ENCODE results near the gene ARHGAP24.

The ARHGAP24 gene

DNA sequence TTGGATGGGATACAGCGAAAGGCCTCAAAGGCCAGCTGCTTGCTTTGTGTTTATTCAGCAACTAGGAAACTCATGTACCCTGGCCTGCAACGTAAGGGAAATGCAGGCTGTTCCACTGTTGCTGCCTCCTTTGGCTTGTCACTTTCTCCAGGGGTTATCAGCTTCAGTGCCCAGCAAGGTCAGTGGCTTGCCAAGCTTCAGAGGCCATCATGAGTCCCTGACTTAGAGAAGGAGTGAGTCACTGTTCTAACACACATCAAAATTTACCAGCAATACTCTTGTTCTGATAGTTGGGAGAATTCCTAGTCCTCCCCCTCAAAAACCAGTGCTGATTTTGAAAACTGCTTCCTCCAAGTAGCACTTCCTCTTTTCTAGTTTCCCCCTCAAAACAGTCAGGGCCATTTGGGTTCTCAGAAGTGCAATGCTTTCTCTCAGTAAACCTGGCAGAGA lies 250.8 kb downstream of the ARHGAP24 start:
- TF ChIP-seq ZFX (IDR thresholded peaks at IDR 0.05; ENCODE audit: borderline replicate concordance) = no peak
- TF ChIP-seq, protein P1, sequence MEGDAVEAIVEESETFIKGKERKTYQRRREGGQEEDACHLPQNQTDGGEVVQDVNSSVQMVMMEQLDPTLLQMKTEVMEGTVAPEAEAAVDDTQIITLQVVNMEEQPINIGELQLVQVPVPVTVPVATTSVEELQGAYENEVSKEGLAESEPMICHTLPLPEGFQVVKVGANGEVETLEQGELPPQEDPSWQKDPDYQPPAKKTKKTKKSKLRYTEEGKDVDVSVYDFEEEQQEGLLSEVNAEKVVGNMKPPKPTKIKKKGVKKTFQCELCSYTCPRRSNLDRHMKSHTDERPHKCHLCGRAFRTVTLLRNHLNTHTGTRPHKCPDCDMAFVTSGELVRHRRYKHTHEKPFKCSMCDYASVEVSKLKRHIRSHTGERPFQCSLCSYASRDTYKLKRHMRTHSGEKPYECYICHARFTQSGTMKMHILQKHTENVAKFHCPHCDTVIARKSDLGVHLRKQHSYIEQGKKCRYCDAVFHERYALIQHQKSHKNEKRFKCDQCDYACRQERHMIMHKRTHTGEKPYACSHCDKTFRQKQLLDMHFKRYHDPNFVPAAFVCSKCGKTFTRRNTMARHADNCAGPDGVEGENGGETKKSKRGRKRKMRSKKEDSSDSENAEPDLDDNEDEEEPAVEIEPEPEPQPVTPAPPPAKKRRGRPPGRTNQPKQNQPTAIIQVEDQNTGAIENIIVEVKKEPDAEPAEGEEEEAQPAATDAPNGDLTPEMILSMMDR (IDR thresholded peaks at IDR 0.05) = no peak
- no peak overlapping the region for H3K27ac ChIP-seq

DNA sequence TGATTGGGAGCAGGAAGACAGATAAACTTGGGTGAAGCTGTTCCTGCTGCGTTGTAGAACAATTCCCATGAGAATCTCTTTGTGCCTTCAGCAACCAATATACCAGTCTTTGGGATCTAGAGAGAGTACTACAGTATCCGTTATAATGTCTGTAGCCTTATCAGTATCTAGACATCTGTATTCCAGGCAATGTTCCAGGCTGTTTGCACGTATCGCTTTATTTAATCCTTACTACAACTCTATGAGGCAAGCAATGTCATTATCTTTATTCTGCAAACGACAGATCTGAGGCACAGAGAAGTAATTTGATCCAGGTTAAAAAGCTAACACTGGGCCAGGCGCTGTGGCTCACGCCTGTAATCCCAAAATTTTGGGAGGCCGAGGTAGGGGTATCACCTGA lies 251.6 kb downstream of the ARHGAP24 start:
- no peak overlapping the region for H3K27ac ChIP-seq
- TF ChIP-seq ZFX (IDR thresholded peaks at IDR 0.05; ENCODE audit: borderline replicate concordance) = no peak
- TF ChIP-seq, protein P1 (IDR thresholded peaks at IDR 0.05) = no peak

DNA sequence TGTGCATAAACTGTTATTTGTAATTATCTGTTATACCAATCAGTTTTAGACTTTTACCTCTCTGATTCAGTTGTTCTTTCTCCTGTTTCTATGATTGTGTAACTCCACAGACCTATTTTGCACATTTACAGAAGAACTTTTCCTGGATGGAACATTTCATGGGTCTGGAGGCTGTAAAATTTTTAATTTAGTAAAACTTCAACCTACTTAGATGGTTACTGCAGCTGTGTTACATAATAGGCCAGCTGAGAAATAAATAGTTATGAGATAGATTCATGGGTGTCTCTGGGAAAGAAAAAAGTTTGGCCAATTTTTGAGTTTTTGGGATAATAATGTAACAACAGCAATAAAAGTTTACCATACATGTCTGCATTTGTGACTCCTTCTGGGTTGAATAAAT lies 253.5 kb downstream of the ARHGAP24 start:
- H3K27ac ChIP-seq = no peak overlapping the region
- TF ChIP-seq, protein P1 (IDR thresholded peaks at IDR 0.05) = no peak
- no peak for TF ChIP-seq ZFX (IDR thresholded peaks at IDR 0.05; ENCODE audit: borderline replicate concordance)

DNA sequence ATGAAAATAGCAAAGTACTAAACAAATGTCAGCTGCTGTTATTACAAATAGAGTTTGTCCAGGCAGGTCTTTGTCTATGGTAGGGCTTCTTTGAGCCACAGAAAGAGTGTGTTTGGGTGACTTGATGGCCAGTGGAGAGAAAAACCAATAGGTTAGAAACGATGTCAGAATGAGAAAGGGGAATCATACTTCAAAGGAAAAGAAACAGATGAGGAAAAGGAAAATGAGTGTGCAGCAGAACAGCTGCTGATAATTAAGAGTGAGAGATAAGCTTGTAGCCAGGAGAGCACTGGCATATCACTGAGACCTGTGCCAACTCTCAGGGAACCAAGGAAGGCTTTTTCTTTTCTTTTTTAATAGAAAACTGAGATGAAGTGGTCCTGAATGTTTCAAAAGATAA lies 257.2 kb downstream of the ARHGAP24 start:
- TF ChIP-seq, protein P1 (IDR thresholded peaks at IDR 0.05) = no peak
- no peak for TF ChIP-seq ZFX (IDR thresholded peaks at IDR 0.05; ENCODE audit: borderline replicate concordance)
- no peak overlapping the region for H3K27ac ChIP-seq

DNA sequence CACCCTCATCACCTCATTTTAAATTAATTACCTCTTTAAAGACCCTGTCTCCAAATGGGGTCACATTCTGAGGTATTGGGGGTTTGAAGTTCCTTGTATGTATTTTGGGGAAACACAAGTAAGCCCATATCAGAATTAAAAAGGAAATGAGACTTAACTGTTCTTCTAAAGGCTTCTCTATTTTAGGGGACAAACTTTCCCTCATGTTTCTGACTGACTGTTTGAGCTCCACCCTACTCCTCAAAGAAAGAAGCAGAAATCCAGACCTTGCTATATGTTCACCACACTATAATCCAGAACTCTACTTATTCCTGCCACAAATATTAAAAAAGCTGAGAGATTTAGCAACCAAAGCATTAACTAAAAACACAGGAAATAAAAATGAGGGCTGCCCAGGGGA lies 258.8 kb downstream of the ARHGAP24 start:
- TF ChIP-seq, protein P1 (IDR thresholded peaks at IDR 0.05) = no peak
- no peak for TF ChIP-seq ZFX (IDR thresholded peaks at IDR 0.05; ENCODE audit: borderline replicate concordance)
- H3K27ac ChIP-seq = no peak overlapping the region

DNA sequence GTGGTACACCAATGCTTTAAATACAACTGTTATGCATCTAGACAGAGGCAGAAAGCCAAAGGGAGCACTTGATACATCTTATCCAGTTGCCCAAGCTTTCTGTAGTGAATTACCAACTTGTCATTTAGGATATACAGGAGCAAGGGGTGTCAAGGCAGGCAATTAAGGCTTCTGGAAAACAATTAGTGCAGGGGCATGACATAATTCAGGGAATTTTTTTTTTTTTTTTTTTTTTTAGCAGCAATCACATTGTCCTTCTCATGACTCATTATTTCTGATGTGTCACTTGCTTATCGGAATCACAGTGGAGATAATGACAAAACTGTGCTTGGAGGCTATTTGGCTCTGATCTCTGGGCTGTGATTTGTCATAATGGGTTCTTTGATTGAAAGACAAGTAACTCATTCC lies 259.5 kb downstream of the ARHGAP24 start:
- TF ChIP-seq, protein P1 (IDR thresholded peaks at IDR 0.05) = no peak
- no peak for TF ChIP-seq ZFX (IDR thresholded peaks at IDR 0.05; ENCODE audit: borderline replicate concordance)
- H3K27ac ChIP-seq = no peak overlapping the region

DNA sequence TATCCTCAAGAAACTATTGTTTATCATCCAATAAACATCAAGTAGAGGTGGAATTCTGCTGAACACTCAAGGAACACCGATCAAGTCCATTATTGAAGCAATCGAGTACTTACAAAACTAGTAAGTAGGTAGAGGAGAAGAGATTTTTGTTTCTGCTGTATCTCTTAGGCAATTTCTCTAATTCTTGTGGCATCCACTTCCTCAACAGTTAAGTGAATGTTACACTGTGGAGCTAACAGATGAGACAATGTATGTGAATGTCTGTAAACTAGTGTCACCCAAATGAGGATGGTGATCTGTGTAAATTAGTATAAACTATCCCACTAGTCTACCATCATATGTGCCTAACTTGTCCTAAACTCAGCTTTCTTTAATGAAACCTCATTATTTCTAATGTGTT lies 261.6 kb downstream of the ARHGAP24 start:
- TF ChIP-seq, protein P1 (IDR thresholded peaks at IDR 0.05) = no peak
- no peak for TF ChIP-seq ZFX (IDR thresholded peaks at IDR 0.05; ENCODE audit: borderline replicate concordance)
- H3K27ac ChIP-seq = no peak overlapping the region

Measured in 22Rv1 (cell line).